ENCODE measurements around the gene STX10.
"Not testable (repeated sequence)": the region's sequence is repeated elsewhere in the genome, so short reads cannot be mapped to it uniquely, and the experiment has no call there.

DNA sequence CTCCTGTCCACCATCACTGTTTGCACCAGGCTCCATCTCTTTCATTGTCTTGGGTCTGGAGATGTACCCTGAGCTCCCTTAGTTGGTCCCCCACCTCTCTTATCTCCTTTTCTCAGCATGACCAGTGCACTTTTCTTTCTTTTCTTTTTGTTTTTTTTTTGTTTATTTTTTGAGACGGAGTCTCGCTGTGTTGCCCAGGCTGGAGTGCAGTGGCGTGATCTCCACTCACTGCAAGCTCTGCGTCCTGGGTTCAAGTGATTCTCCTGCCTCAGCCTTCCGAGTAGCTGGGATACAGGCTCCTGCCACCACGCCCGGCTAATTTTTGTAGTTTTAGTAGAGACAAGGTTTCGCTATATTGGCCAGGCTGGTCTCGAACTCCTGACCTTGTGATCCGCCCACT is 28.1 kb upstream of the STX10 start:
- TF ChIP-seq, protein P1, sequence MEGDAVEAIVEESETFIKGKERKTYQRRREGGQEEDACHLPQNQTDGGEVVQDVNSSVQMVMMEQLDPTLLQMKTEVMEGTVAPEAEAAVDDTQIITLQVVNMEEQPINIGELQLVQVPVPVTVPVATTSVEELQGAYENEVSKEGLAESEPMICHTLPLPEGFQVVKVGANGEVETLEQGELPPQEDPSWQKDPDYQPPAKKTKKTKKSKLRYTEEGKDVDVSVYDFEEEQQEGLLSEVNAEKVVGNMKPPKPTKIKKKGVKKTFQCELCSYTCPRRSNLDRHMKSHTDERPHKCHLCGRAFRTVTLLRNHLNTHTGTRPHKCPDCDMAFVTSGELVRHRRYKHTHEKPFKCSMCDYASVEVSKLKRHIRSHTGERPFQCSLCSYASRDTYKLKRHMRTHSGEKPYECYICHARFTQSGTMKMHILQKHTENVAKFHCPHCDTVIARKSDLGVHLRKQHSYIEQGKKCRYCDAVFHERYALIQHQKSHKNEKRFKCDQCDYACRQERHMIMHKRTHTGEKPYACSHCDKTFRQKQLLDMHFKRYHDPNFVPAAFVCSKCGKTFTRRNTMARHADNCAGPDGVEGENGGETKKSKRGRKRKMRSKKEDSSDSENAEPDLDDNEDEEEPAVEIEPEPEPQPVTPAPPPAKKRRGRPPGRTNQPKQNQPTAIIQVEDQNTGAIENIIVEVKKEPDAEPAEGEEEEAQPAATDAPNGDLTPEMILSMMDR (IDR thresholded peaks at IDR 0.05): not testable (repeated sequence)
- not testable (repeated sequence) for TF ChIP-seq EZH2, EZH2phosphoT487 (IDR thresholded peaks at IDR 0.05)
